ENCODE measurements around the gene KRT3.

GRCh38 chr12:52761802-52762201 is 34.1 kb downstream of the KRT3 start:
- TF ChIP-seq, protein P1, sequence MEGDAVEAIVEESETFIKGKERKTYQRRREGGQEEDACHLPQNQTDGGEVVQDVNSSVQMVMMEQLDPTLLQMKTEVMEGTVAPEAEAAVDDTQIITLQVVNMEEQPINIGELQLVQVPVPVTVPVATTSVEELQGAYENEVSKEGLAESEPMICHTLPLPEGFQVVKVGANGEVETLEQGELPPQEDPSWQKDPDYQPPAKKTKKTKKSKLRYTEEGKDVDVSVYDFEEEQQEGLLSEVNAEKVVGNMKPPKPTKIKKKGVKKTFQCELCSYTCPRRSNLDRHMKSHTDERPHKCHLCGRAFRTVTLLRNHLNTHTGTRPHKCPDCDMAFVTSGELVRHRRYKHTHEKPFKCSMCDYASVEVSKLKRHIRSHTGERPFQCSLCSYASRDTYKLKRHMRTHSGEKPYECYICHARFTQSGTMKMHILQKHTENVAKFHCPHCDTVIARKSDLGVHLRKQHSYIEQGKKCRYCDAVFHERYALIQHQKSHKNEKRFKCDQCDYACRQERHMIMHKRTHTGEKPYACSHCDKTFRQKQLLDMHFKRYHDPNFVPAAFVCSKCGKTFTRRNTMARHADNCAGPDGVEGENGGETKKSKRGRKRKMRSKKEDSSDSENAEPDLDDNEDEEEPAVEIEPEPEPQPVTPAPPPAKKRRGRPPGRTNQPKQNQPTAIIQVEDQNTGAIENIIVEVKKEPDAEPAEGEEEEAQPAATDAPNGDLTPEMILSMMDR (IDR thresholded peaks at IDR 0.05; ENCODE audit: low read depth, low read length, poor library complexity, severe bottlenecking) = no peak
- TF ChIP-seq EZH2phosphoT487 (IDR thresholded peaks at IDR 0.05; ENCODE audit: borderline replicate concordance, low read length) = no peak

All from DOHH2 (cell line).